Thyroid gland (tissue), 4 donors: ENCODE results near the gene TMEM120A.

Experiments used
- POLR2A ChIP-seq, 2 donors: fragments of 450-650 bp; IDR thresholded peaks; one replicate each; pipeline ENCODE4 v1.6.1; 2017; ENCODE audit warnings: antibody characterized with exemption in 2 of 2, mild to moderate bottlenecking in 2 of 2, moderate library complexity in 1 of 2
- TF ChIP-seq, protein P1 (sequence below), 6 experiments: fragments of 200-600 bp in 3 of 6; fragments of 450-650 bp in 3 of 6; sonication (generic) in 3 of 6; IDR thresholded peaks; one replicate each; pipeline ENCODE4 v1.5.1; 2016 to 2019; ENCODE audit warnings: antibody characterized with exemption in 6 of 6, mild to moderate bottlenecking in 2 of 6, inconsistent platforms in 1 of 6, moderate library complexity in 1 of 6

DNA sequence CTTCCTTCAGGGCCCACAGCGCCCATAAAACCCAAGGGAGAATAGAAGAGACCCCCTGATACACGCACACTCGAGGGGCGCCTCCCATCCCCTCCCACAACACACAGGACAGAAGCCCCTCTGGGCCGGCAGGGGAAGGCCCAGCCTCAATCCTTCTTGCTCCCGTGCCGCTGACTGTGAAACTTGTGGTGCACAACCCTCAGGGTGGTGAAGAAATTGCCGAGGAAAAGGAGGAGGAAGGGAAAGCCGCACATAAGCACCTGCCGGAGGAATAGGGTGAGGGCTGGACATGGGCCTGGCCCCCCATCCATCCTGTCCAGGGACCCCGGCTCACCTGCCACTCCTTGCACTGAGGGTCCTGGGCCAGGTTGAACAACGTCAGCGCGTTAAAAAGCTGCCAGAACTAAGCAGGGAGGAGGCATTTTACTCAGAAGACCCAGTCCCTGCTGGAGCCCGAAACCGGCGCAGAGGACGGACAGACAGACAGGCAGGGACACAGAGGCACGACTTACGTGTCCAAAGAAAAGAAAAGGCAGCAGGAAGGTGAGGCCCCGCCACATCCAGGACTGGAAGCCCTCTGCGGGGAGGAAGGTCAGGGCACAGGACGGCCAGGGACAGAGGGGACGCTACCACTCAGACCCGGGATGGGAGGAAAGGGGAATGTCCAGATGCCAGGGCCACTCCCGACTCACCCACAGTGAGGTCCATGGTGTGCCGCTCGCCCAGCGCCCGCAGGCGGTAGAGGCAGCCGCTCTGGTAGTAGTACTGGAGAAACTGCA is 7.2 kb downstream of the TMEM120A start:
- TF ChIP-seq POLR2A (IDR thresholded peaks at IDR 0.05), result no peak
- TF ChIP-seq, protein P1, sequence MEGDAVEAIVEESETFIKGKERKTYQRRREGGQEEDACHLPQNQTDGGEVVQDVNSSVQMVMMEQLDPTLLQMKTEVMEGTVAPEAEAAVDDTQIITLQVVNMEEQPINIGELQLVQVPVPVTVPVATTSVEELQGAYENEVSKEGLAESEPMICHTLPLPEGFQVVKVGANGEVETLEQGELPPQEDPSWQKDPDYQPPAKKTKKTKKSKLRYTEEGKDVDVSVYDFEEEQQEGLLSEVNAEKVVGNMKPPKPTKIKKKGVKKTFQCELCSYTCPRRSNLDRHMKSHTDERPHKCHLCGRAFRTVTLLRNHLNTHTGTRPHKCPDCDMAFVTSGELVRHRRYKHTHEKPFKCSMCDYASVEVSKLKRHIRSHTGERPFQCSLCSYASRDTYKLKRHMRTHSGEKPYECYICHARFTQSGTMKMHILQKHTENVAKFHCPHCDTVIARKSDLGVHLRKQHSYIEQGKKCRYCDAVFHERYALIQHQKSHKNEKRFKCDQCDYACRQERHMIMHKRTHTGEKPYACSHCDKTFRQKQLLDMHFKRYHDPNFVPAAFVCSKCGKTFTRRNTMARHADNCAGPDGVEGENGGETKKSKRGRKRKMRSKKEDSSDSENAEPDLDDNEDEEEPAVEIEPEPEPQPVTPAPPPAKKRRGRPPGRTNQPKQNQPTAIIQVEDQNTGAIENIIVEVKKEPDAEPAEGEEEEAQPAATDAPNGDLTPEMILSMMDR (IDR thresholded peaks at IDR 0.05), result no peak
